Activated T-cell treated with anti-CD3 and anti-CD28 coated beads for 48 hours (primary cell): Measurements from ENCODE around the gene ADM.
"Not testable (repeated sequence)": the region's sequence is repeated elsewhere in the genome, so short reads cannot be mapped to it uniquely, and the experiment has no call there.

Experiments used
- DNase-seq: peaks from one replicate; pipeline ENCODE4 v3.0.0-alpha.2; 2020; ENCODE audit warnings: low read depth

The ADM gene

GRCh38 chr11:10304495-10305261 is at the start of gene ADM:
ADM (plus strand) TSS chr11:10305073; CDS start chr11:10305701, 628 bp downstream.
- no peak for DNase-seq

- no peak for DNase-seq
Observed at GRCh38 chr11:10255388-10256125, 49.3 kb upstream of the ADM start.

GRCh38 chr11:10257478-10257877 is 47.4 kb upstream of the ADM start:
- DNase-seq, result no peak

GRCh38 chr11:10261821-10262220 is 43.1 kb upstream of the ADM start:
- no peak for DNase-seq

GRCh38 chr11:10263929-10264328 is 40.9 kb upstream of the ADM start:
- no peak for DNase-seq

DNA sequence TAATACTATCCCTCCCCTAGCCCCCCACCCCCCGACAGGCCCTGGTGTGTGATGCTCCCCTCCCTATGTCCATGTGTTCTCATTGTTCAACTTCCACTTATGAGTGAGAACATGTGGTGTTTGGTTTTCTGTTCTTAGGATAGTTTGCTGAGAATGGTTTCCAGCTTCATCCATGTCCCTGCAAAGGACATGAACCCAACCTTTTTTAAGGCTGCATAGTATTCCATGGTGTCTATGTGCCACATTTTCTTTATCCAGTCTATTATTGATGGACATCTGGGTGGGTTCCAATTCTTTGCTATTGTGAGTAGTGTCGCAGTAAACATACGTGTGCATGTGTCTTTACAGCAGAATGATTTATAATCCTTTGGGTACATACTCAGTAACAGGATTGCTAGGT is 40.2 kb upstream of the ADM start:
- DNase-seq, result not testable (repeated sequence)

GRCh38 chr11:10265936-10266335 is 38.9 kb upstream of the ADM start:
- DNase-seq, result no peak

DNA sequence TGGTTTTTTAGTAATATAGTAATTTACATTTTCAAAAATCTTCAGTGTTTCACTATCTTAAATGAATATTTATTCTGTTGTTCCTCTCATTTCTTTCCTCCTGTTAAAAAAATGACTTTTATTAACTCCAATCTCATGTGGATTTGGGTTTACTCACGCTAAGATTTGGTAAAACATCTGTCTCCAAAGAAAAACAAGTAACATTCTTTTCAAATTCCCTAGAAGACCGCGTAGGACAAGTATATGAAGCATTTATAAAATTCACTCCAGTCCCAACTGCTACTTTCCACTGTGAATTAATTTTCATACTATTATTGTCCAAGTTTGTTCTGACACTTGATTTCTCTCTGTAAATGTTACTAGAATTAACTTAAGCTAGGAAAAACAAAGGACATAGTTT is 37.1 kb upstream of the ADM start:
- no peak for DNase-seq

DNA sequence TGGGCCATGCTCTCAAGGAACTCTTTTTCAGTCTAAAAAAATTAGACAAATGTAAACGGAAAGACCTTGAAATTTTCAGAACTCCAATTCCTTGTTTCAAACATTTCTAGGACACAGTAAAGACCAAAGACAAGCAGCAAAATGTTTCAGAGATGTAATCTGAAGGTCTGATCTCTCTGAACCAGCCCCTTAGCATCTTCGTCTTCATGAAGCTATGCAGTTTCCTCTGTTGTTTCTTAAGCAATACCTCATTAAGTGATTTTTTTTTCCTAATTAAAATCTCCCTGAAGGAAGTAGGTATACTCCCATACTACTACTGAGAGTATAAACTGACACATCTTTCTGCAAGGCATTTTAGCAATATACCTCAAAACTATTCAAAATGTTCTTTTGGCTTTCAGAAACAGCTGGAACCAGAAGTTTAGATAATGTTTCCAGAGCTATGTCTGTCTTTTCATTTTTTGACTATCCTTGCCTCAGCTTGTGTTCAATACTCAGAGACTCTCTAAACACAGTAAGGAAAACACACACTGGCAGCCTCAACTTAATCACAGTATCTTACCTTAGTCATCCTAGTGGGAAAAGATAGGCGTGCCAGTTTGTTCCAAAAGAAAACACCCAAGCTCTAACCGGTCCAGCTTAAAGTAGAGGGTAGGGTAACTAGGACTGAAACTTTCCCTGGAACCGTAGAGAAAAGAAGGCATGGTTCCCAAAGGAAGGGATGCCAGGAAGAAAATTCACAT is 36.0 kb upstream of the ADM start:
- DNase-seq, result no peak

- DNase-seq, result no peak
Observed at GRCh38 chr11:10272132-10272531, 32.7 kb upstream of the ADM start.

DNA sequence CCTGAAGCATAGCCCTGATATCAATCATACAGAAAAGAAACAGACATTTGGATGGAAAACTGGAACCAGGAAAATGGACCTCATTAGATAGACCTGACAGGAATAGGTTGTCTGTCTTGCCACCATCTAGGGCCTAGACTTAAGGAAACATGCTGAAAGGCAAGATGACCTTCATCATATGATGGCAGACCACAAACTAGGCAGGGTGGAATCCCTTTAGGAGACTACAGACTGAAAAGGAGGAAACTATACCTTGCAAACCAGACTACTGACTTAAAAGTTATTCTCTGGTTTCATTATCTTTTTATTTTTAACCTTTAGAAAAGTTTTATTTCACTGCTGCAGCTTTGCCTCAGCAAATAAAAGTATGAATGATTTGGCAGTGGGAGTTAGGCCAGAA is 31.1 kb upstream of the ADM start:
- DNase-seq, result no peak

DNA sequence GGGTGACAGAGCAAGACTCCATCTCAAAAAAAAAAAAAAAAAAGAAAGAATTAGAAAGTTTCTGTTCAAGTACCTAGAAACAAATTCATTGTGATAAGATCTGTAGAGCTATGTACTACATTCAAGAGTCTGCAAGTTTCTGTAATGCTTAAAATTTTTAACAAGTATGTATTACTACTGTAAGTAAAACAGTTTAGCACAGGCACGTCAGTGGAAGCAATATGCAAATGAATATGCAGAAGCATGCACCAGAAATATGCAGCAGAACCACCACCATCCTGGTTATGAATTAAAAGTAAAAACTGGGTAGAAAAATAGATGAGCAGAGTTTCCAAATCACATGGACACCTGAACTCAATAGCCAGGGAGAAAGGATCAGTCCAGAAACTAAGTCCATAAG is 30.1 kb upstream of the ADM start:
- no peak for DNase-seq

GRCh38 chr11:10275714-10276113 is 29.2 kb upstream of the ADM start:
- no peak for DNase-seq

- no peak for DNase-seq
Observed at GRCh38 chr11:10282117-10282516, 22.8 kb upstream of the ADM start.

- DNase-seq, result no peak
Observed at GRCh38 chr11:10283991-10284390, 20.9 kb upstream of the ADM start.

DNA sequence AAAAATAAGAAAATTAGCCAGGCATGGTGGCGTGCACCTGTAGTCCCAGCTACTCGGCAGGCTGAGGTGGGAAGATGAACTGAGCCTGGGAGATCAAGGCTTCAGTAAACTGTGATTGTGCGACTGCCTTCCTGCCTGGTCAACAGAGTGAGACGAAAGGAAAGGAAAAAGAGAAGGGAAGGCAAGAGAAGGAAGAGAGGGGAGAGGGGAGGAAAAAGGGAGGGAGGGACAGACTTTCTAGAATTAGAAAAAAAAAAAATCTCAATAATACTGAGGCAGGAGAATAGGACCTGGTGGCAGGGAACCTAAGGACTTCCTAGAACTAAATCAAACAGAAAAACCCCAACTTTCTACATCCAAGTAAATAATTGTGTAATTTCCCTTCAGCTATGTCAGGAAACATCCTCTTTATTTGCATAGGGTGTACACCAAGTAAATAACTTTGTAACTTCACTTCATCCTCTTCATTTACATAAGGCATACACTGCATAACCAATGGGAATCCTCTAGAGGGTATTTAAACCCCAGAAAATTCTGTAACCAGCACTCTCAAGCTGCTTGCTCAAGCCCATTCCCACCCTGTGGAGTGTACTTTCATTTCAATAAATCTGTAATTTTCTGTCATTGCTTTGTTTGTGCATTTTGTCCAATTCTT is 19.6 kb upstream of the ADM start:
- DNase-seq, result no peak

GRCh38 chr11:10287140-10287539 is 17.7 kb upstream of the ADM start:
- no peak for DNase-seq

DNA sequence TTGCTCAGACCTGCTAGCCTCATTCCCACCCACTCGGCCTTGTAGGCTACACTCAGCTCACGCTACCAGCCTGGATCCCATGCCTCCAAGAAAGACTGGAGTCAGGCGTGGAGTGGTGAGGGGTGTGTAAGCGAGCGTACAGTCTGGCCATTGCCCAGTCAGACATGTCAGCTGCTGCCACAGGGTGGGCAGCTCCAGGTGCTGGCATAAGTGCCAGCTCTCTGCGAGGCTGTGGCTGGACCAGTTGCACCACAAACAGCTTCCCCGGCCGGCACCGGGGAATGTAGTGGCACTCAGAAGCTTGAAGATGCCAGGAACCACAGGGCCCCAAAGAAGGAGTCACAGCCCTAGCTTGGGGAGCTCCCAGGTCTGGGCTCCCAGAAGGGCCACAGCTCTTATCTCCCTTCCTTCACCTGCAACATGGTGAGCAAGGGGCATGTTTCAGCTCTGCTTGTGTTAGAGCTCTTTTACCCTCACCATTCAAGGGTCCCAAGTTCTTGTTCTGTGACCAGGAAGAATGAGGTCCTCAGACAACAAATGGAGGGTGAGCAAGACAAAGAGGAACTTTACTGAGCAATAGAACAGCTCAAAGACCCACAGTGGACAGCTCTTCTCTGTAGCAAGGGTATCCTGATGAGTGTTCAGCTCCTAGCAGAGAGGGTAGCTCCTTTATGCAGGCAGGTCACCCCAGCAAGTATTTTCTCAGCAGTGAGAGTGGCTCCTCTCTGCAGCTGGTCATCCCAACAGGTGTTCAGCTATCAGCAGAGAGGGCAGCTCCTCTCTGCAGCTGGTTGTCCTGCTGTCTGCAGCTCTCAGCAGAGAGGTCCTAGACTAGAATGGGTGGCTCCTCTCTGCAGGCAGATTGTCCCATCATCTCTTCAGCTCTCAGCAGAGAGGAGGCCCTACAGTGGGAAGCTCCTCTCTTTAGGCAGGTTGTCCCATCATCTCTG is 16.8 kb upstream of the ADM start:
- no peak for DNase-seq

DNA sequence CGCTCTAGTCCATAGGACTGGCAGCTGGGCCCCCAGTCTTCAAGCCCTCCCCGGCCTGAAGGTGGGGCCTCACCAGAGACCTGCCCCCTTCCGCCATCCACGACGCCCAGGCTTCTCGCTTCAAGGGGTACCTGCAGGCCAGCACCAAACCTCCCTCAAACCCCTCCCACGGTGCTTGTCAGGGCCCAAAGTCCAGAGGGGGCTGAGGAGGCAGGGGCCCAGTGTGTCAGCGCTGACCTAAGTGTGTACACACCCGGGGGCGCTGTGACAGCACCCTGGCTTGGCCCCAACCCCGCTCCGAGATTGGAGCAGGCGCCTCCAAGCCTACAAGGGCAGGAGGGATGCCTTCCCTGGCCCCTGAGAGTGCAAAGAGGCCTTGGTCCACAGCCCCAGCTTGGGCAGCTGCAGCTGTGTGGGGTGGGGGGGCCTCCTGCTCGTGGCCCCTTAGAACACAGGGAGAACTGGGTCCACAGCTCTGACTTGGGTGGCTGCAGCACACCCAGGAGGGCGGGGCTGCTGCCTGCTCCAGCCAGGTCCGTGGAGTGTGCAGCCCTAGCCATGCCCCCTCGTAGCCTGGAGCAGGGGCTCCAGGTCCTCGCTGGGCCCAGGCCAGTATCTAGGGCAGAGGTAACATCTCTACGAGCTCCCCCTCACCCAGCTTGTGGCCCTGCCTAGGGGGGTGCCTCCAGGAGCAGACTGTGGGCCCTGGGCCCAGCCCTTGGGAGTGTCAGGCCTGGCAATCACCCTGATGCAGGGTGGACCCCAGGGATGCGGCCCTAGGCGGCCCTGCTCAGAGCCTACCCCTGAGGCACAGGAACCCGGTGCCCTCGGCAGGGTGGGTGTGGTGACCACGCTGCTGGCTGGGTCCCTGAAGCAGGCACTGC is 15.8 kb upstream of the ADM start:
- DNase-seq, result no peak

GRCh38 chr11:10289765-10290380 is 15.0 kb upstream of the ADM start:
- no peak for DNase-seq
